ES-I3 (cell line): Measurements from ENCODE around the gene SLC37A1.
A peak's percentile ranks its signal among the peaks of the same experiment; 100 is the strongest.

Experiments used
- H3K36me3 ChIP-seq: 2 replicates; pipeline ENCODE4 v1.6.1; 2013; ENCODE audit warnings: mild to moderate bottlenecking, low read length, control low read depth, moderate library complexity; ENCODE audit not compliant: insufficient read depth
- H3K4me1 ChIP-seq: 2 replicates; pipeline ENCODE4 v1.6.1; 2013; ENCODE audit warnings: mild to moderate bottlenecking, control low read depth, low read length; ENCODE audit not compliant: insufficient read depth
- H3K9ac ChIP-seq: 2 replicates; pipeline ENCODE4 v1.6.1; 2013; ENCODE audit warnings: low read depth, mild to moderate bottlenecking, low read length, moderate library complexity
- H3K9me3 ChIP-seq: 2 replicates; pipeline ENCODE4 v1.6.1; 2013; ENCODE audit warnings: mild to moderate bottlenecking, low read length, moderate library complexity; ENCODE audit not compliant: control insufficient read depth, insufficient read depth

The SLC37A1 gene

DNA sequence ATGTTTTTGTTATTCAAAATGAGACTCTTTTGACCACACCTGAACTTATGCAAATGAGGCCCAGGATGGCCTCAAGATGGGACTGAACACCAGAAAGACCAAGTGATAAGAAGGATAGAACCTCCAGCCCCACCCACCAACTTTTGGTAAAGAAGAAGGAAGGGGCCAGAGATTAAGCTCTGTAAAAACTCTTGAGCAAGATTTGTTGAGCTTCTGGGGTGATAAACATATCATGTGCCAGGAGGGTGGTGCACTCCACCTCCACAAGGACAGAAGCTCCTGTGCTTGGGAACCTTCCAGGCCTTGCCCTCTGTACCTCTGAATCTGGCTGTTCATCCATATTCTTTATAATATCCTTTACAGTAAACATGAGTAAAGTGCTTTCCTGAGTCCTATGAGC is 22.9 kb upstream of the SLC37A1 start:
- H3K36me3 ChIP-seq, result no peaks in the 10 kb centered on the region
- H3K4me1 ChIP-seq, result peaks cover 5% of the 10 kb centered on the region; the same call in 1 of the 2 replicates
- H3K9me3 ChIP-seq, result no peaks in the 10 kb centered on the region
- no peak overlapping the region for H3K9ac ChIP-seq

- H3K36me3 ChIP-seq, result no peaks in the 10 kb centered on the region
- peaks cover 5% of the 10 kb centered on the region; the same call in 1 of the 2 replicates for H3K4me1 ChIP-seq
- H3K9ac ChIP-seq, result no peak overlapping the region
- H3K9me3 ChIP-seq, result no peaks in the 10 kb centered on the region
Observed at GRCh38 chr21:42491328-42491727, 22.3 kb upstream of the SLC37A1 start.

DNA sequence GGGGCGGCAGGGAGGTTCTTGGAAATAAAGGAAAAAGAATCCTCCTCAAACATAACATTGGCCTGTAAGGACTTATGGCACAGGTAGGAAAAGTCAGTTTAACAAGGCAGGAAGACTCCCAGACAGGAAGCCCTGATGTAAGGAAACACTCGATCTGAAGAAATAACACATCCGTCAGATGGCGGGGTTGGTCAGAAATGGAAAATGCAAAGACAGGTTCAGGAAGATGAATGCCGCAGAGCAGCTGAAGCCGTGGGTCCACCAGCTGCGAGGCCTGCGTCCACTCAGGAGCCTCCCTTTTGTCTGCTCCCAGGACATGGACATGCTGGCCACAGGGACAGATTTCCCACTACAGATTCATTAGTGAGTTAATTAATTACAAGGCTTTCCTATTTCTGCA is 21.5 kb upstream of the SLC37A1 start:
- no peaks in the 10 kb centered on the region for H3K36me3 ChIP-seq
- no peak overlapping the region for H3K9ac ChIP-seq
- peaks cover 5% of the 10 kb centered on the region; the same call in 1 of the 2 replicates for H3K4me1 ChIP-seq
- no peaks in the 10 kb centered on the region for H3K9me3 ChIP-seq

GRCh38 chr21:42493109-42494060 is 20.3 kb upstream of the SLC37A1 start:
- Histone ChIP-seq H3K36me3 (no peaks in the 10 kb centered on the region), H3K9me3 (no peaks in the 10 kb centered on the region), H3K4me1 (peaks cover 5% of the 10 kb centered on the region; the same call in 1 of the 2 replicates), H3K9ac (no peak overlapping the region)

DNA sequence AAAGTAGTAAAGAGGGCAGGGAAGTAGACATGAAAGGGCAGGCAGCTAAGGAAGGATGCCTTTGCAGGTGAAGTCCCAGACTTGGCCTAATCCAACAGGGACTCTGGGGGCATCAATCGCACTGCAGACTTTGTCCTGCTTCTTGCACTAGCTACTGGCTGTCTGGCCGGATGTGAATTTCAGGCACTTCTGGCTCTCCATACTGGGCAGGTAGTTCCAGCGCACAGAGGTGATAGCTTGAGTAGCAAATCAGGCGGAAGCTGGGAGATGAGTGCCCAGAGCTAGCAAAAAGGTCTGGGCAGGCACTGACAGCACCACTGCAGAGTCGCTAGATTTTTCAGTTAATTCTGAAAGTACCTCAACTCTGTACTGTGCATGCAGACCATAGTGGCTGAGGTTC is 18.6 kb upstream of the SLC37A1 start:
- no peaks in the 10 kb centered on the region for H3K9me3 ChIP-seq
- no peak overlapping the region for H3K9ac ChIP-seq
- H3K36me3 ChIP-seq, result no peaks in the 10 kb centered on the region
- peaks cover 5% of the 10 kb centered on the region; the same call in 1 of the 2 replicates for H3K4me1 ChIP-seq

GRCh38 chr21:42495765-42496119 is 17.9 kb upstream of the SLC37A1 start:
- H3K9me3 ChIP-seq, result no peaks in the 10 kb centered on the region
- peak overlapping the region; percentile 70; the same call in 1 of the 2 replicates for H3K9ac ChIP-seq
- H3K4me1 ChIP-seq, result peaks cover 3% of the 10 kb centered on the region; the same call in 1 of the 2 replicates
- no peaks in the 10 kb centered on the region for H3K36me3 ChIP-seq

GRCh38 chr21:42496120-42496838 is 17.4 kb upstream of the SLC37A1 start, which contains the start of gene RSPH1:
RSPH1 (minus strand) TSS chr21:42496224; CDS start chr21:42496186, 38 bp downstream.
- no peaks in the 10 kb centered on the region for H3K36me3 ChIP-seq
- no peaks in the 10 kb centered on the region for H3K9me3 ChIP-seq
- H3K4me1 ChIP-seq, result 0 out of 2 replicates have a peak, but pooled peaks cover 2% of the 10 kb centered on the region
- peak within 1 kb of the TSS; percentile 80 for H3K9ac ChIP-seq

- Histone ChIP-seq H3K36me3 (no peaks in the 10 kb centered on the region), H3K9me3 (no peaks in the 10 kb centered on the region), H3K4me1 (0 out of 2 replicates have a peak, but pooled peaks cover 2% of the 10 kb centered on the region), H3K9ac (peak overlapping the region; percentile 80)
Observed at GRCh38 chr21:42496839-42497202, 16.8 kb upstream of the SLC37A1 start.

DNA sequence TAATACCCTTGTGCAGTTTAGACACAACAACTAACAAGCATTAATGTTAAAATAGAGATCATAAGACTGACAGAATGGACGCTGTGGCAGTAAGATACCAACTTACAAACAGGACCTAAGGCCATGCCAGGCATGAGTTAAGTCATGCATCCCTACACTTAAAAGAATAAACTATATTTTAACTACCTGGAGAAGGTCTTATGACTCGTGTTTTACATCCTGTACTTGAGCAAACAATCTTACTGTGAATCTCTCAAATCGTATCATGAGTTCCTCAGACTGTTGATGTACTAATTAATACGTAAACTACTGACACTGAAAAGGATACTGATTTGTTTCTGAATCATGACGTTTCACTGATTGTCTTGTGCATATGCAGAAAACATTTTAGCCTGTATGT is 15.6 kb upstream of the SLC37A1 start:
- Histone ChIP-seq H3K9me3 (no peaks in the 10 kb centered on the region), H3K9ac (no peak overlapping the region), H3K4me1 (0 out of 2 replicates have a peak, but pooled peaks cover 2% of the 10 kb centered on the region), H3K36me3 (no peaks in the 10 kb centered on the region)

DNA sequence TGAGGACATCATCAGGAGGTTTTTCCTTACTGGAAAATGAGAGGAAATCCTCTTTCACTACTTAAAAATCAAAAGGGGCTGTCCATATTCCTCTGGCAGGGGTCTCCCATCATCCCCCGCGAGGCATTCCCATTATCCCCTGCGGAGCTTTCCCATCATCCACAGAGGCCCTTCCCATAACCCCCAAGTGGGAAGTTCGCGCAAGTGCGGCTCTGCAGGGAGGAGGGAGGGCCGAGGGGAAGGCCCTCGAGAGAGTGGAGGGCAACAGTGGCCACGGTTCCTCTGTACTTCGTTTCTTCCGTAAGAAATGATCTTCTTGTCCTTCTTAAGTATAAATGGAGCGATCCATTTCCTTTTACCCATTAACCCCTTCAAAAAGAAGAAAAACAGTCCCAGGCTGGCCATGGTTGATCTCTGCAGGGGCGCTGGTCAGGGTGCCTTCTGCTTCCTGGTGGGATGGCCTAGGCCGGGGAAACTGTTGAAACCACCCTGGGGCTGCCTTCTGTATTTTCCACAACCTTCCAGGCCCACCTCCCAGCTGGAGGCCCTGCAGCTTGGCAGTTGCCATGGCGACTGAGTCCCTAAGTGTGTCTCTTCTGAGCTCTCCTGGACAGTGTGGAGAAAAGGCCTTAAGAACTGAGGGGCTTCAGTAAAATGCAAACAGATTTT is 14.1 kb upstream of the SLC37A1 start:
- Histone ChIP-seq H3K36me3 (no peaks in the 10 kb centered on the region), H3K4me1 (no peaks in the 10 kb centered on the region), H3K9me3 (no peaks in the 10 kb centered on the region), H3K9ac (peak overlapping the region; percentile 1; the same call in 1 of the 2 replicates)

- Histone ChIP-seq H3K36me3 (no peaks in the 10 kb centered on the region), H3K4me1 (no peaks in the 10 kb centered on the region), H3K9ac (no peak overlapping the region), H3K9me3 (no peaks in the 10 kb centered on the region)
Observed at GRCh38 chr21:42500225-42500624, 13.4 kb upstream of the SLC37A1 start.

GRCh38 chr21:42500736-42501135 is 12.9 kb upstream of the SLC37A1 start:
- Histone ChIP-seq H3K9me3 (no peaks in the 10 kb centered on the region), H3K9ac (no peak overlapping the region), H3K36me3 (no peaks in the 10 kb centered on the region), H3K4me1 (no peaks in the 10 kb centered on the region)

DNA sequence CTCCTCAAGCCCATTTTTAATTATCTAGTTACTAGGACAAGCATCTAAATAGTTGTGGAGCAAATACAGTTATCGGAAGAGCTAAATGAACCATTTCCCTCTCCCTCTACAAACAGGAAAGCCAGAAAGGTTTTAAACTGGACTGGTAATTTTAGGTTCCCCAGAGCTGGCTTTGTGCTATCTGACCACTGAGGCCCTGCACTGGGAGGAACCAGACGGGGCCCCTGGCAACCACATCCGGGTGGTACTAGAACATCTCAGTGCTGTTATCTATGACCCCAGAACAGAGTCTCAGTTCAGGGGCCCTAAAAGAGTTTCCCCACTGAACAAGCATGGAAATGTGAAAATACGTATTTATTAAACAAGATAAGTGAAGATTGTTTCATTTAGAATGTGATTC is 9.9 kb upstream of the SLC37A1 start:
- H3K9me3 ChIP-seq, result no peaks in the 10 kb centered on the region
- no peaks in the 10 kb centered on the region for H3K36me3 ChIP-seq
- no peaks in the 10 kb centered on the region for H3K4me1 ChIP-seq
- H3K9ac ChIP-seq, result no peak overlapping the region

GRCh38 chr21:42505090-42505726 is 8.4 kb upstream of the SLC37A1 start:
- no peaks in the 10 kb centered on the region for H3K4me1 ChIP-seq
- no peak overlapping the region for H3K9ac ChIP-seq

More at GRCh38 chr21:42505090-42505726, 8.4 kb upstream of the SLC37A1 start:
- no peaks in the 10 kb centered on the region for H3K9me3 ChIP-seq
- H3K36me3 ChIP-seq, result no peaks in the 10 kb centered on the region
